Measurements from ENCODE around the gene RBM20.

DNA sequence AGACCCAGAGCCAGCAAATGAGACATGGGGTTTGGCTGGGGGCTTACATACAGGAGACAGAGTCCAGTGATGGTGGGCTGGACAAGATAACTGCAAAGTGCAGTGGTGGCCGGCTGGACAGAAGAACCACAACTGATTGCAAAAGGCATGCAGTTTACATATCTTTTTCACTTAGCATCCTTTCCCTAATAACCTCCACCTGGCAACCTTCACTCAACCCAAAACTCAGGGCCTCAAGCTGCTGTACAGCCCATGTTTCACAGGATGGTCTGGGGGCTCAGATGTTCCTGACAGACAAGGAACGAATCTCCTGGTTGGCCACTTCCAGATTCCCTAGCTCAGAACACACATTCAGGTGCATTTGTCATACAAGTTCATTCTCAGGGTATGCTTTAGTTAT is 219.8 kb downstream of the RBM20 start:
- TF ChIP-seq, protein P1, sequence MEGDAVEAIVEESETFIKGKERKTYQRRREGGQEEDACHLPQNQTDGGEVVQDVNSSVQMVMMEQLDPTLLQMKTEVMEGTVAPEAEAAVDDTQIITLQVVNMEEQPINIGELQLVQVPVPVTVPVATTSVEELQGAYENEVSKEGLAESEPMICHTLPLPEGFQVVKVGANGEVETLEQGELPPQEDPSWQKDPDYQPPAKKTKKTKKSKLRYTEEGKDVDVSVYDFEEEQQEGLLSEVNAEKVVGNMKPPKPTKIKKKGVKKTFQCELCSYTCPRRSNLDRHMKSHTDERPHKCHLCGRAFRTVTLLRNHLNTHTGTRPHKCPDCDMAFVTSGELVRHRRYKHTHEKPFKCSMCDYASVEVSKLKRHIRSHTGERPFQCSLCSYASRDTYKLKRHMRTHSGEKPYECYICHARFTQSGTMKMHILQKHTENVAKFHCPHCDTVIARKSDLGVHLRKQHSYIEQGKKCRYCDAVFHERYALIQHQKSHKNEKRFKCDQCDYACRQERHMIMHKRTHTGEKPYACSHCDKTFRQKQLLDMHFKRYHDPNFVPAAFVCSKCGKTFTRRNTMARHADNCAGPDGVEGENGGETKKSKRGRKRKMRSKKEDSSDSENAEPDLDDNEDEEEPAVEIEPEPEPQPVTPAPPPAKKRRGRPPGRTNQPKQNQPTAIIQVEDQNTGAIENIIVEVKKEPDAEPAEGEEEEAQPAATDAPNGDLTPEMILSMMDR (IDR thresholded peaks at IDR 0.05), result no peak
- TF ChIP-seq EZH2phosphoT487 (IDR thresholded peaks at IDR 0.05) (no peak), EZH2 (IDR thresholded peaks at IDR 0.05) (no peak)

Measured in neural progenitor cell (in vitro differentiated cells).